ENCODE results near the gene ZC3H12D. TPM values are rescaled to one million over a fixed set of nuclear protein-coding genes. Genes with fewer than 3 reads are reported as not detected.

Gene ZC3H12D
- total and polyA plus RNA-seq, 9 of the 15 experiments (the other 6 are each of a cell fraction or from before 2014, with no cell fraction given) = 0.04 to 0.27 (median 0.05) TPM; not detected in 3

GRCh38 chr6:149405823-149406765, 78.7 kb downstream of the ZC3H12D start (continued):
- TF ChIP-seq PBX2 (CRISPR knock-in tag; IDR thresholded peaks at IDR 0.05; ENCODE audit: low read depth) = no peak
- peak; percentile 53; the same call in 1 of the 2 replicates for TF ChIP-seq PBX2 (tag; conservative IDR thresholded peaks at IDR 0.05; ENCODE audit: low read depth)
- TF ChIP-seq CEBPG (CRISPR knock-in tag; IDR thresholded peaks at IDR 0.05) = peak; percentile 91
- TF ChIP-seq CEBPG (tag; conservative IDR thresholded peaks at IDR 0.05 in 1 of 2, IDR thresholded peaks at IDR 0.05 in 1 of 2) = peak; percentile 92 to 99
- no peak for TF ChIP-seq MITF (IDR thresholded peaks at IDR 0.05)
- TF ChIP-seq RFX5 (IDR thresholded peaks at IDR 0.05; ENCODE audit: low read depth, low read length) = no peak
- peak; percentile 70 for TF ChIP-seq MECOM (CRISPR knock-in tag; IDR thresholded peaks at IDR 0.05)
- TF ChIP-seq HSF4 (CRISPR knock-in tag; IDR thresholded peaks at IDR 0.05; ENCODE audit: borderline replicate concordance) = peak; percentile 23; the same call in 1 of the 2 replicates
- TF ChIP-seq ZBTB8A (IDR thresholded peaks at IDR 0.05; ENCODE audit: partially characterized antibody) = no peak
- peak; percentile 25; the same call in 1 of the 2 replicates for TF ChIP-seq NFXL1 (CRISPR knock-in tag; IDR thresholded peaks at IDR 0.05)
- peak; percentile 93 for TF ChIP-seq MYC (IDR thresholded peaks at IDR 0.05; ENCODE audit: low read depth, low read length)
- no peak for TF ChIP-seq MYC (CRISPR knock-in tag; IDR thresholded peaks at IDR 0.05; ENCODE audit: borderline replicate concordance, low read depth)
- TF ChIP-seq ATF4 (CRISPR knock-in tag; IDR thresholded peaks at IDR 0.05) = peak; percentile 81
- TF ChIP-seq ZNF384 (IDR thresholded peaks at IDR 0.05; ENCODE audit: low read depth, low read length) = peak; percentile 34; the same call in 1 of the 2 replicates
- TF ChIP-seq TARDBP (IDR thresholded peaks at IDR 0.05) = no peak
- TF ChIP-seq DDX20 (tag; IDR thresholded peaks at IDR 0.05; ENCODE audit: low read depth) = peak; percentile 60
- TF ChIP-seq CEBPB (tag; IDR thresholded peaks at IDR 0.05) = peak; percentile 90
- no peak for TF ChIP-seq GABPA (tag; conservative IDR thresholded peaks at IDR 0.05; ENCODE audit: low read depth)
- no peak for TF ChIP-seq PRPF4 (IDR thresholded peaks at IDR 0.05; ENCODE audit: insufficient read depth, low read depth, low read length, poor library complexity, severe bottlenecking)
- TF ChIP-seq SRF (CRISPR knock-in tag; IDR thresholded peaks at IDR 0.05) = no peak
- TF ChIP-seq SMAD4 (CRISPR knock-in tag; conservative IDR thresholded peaks at IDR 0.05) = peak; percentile 87

Data from K562 (cell line).